ENCODE data around the gene CPLX3. TPM values are rescaled to one million over a fixed set of nuclear protein-coding genes. Genes with fewer than 3 reads are reported as not detected.
"Not testable (repeated sequence)": the region's sequence is repeated elsewhere in the genome, so short reads cannot be mapped to it uniquely, and the experiment has no call there.

The CPLX3 gene
- total RNA-seq, 2 experiments from 2014 or later: 0.11 TPM; not detected in 1

GRCh38 chr15:74783072-74783807 lies 43.2 kb upstream of the CPLX3 start:
- Mint-ChIP-seq H3K4me3 (peak overlapping the region; percentile 98), H3K36me3 (ENCODE audit: low read depth) (peaks cover 59% of the 10 kb centered on the region), H3K4me1 (ENCODE audit: low read depth) (peaks cover 42% of the 10 kb centered on the region), H3K27me3 (no peaks in the 10 kb centered on the region), H3K9me3 (no peaks in the 10 kb centered on the region), H3K27ac (peak overlapping the region; percentile 98)
- intact Hi-C loops (cut with micrococcal nuclease): loop anchor here (5.0 kb wide), 2 partner anchors 59 to 236 kb away; partner anchors contain the start of gene ULK3
- no peak for TF ChIP-seq CTCF (IDR thresholded peaks at IDR 0.05)
- CTCF ChIA-PET: interaction anchor here (1.0 to 30.3 kb wide), 11 partner anchors 5 to 185 kb away, joined by 3 to 1327 read pairs (median 6); partner anchors contain the start of gene CSK
- DNase-seq: peak; percentile 61
- POLR2A ChIA-PET: interaction anchor here (0.9 to 21.2 kb wide), 7 partner anchors 5 to 242 kb away, joined by 3 to 410 read pairs (median 9); partner anchors contain the start of gene CSK
- no peak for ATAC-seq

DNA sequence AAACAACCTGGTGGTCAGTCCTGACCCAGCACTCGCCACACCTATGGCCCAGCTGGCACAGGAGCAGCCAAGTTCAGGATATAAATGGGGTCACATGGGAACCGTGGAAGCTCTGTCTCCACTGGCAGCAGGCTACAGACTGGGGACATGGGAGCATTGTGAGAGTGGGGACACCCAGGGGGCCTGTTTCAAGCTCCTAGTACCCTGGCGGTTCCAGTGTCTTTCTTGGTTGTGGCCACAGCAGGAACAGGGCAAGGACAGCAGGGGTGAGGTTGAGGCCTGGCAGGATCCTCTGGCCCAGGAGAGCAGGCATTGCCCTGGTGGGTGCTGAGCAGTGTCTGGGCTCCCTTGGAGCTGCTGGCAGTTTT lies 42.6 kb upstream of the CPLX3 start:
- CTCF ChIA-PET: interaction anchor here (1.0 to 30.3 kb wide), 12 partner anchors 5 to 167 kb away, joined by 3 to 1327 read pairs (median 6); partner anchors contain the start of gene CSK
- TF ChIP-seq CTCF (IDR thresholded peaks at IDR 0.05): no peak
- Mint-ChIP-seq H3K9me3 (no peaks in the 10 kb centered on the region), H3K27ac (peak overlapping the region; percentile 98), H3K36me3 (ENCODE audit: low read depth) (peaks cover 60% of the 10 kb centered on the region), H3K4me1 (ENCODE audit: low read depth) (peaks cover 41% of the 10 kb centered on the region), H3K4me3 (peak overlapping the region; percentile 98), H3K27me3 (no peaks in the 10 kb centered on the region)
- DNase-seq (no peak), ATAC-seq (no peak)
- intact Hi-C loops (cut with micrococcal nuclease): loop anchor here (5.0 kb wide), 2 partner anchors 59 to 236 kb away; partner anchors contain the start of gene ULK3
- POLR2A ChIA-PET: interaction anchor here (0.7 to 21.2 kb wide), 10 partner anchors 5 to 243 kb away, joined by 3 to 410 read pairs (median 4); partner anchors contain the start of genes ARID3B and CSK

- intact Hi-C loops (cut with micrococcal nuclease): loop anchor here (5.0 kb wide), 3 partner anchors 58 to 382 kb away; partner anchors contain the start of gene ULK3
- H3K4me1 Mint-ChIP-seq (ENCODE audit: low read depth): peaks cover 40% of the 10 kb centered on the region
- ATAC-seq (no peak), DNase-seq (peak; percentile 49)
- TF ChIP-seq CTCF (IDR thresholded peaks at IDR 0.05): no peak
- H3K9me3 Mint-ChIP-seq: no peaks in the 10 kb centered on the region
- H3K36me3 Mint-ChIP-seq (ENCODE audit: low read depth): peaks cover 65% of the 10 kb centered on the region
- peak overlapping the region; percentile 98 for H3K27ac Mint-ChIP-seq
- POLR2A ChIA-PET: interaction anchor here (0.7 to 21.2 kb wide), 10 partner anchors 6 to 244 kb away, joined by 3 to 410 read pairs (median 4); partner anchors contain the start of genes ARID3B and CSK
- no peaks in the 10 kb centered on the region for H3K27me3 Mint-ChIP-seq
- H3K4me3 Mint-ChIP-seq: peak overlapping the region; percentile 98
- CTCF ChIA-PET: interaction anchor here (0.6 to 30.3 kb wide), 13 partner anchors 4 to 167 kb away, joined by 3 to 1327 read pairs (median 5); partner anchors contain the start of genes CSK and ULK3
These were observed 41.8 kb upstream of the CPLX3 start for GRCh38 chr15:74784426-74785193.

DNA sequence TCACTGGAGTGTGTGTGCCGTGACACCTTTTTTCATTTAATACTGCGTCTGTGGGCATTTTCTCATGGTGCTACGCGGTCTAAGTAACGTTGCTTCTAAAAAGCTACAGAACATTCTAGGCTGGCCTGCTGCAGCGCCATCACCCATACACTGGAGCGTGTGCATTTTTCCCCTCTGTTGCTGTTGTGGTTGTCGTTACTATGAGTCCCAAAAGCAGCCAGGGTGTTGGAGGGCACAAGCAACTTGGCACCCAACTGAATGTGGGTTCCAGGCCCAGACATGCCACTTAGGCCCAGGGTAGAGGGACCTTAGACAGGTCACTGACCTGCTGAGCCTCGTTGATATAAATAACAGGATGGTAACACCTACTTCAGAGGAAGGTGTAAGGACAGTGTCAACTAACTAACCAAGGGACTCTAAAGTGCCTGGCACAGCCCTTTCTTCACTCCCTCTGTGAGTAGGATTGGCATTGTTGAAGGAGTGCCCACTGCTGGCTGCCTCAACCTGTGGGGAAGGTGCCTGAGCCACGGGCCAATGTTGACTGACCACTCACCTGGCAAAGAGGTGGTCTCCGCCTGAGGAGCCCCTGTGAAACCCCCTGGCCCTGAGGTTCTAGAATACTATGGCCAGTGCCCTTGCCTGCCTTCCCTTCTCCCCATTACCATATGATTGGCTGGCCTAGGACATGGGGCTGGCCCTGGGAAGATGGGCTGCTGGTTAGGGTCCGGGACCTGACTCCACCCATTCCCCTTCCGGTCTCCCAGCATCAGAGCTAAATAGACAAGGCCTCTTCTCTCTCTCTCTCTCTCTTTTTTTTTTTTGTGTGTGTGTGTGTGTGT lies 41.0 kb upstream of the CPLX3 start:
- intact Hi-C loops (cut with micrococcal nuclease): loop anchor here (5.0 kb wide), 1 partner anchor 383 kb away; no protein-coding TSS in a partner anchor
- peaks cover 38% of the 10 kb centered on the region for H3K4me1 Mint-ChIP-seq (ENCODE audit: low read depth)
- DNase-seq (peak; percentile 76), ATAC-seq (peak; percentile 6)
- ChIA-PET POLR2A (interaction anchor here (1.1 to 21.2 kb wide), 5 partner anchors 5 to 85 kb away, joined by 3 to 410 read pairs (median 9); partner anchors contain the start of gene CSK), CTCF (interaction anchor here (0.6 to 30.3 kb wide), 11 partner anchors 3 to 166 kb away, joined by 3 to 1327 read pairs (median 7); partner anchors contain the start of gene CSK)
- H3K4me3 Mint-ChIP-seq: peak overlapping the region; percentile 98
- no peaks in the 10 kb centered on the region for H3K27me3 Mint-ChIP-seq
- peak overlapping the region; percentile 98 for H3K27ac Mint-ChIP-seq
- peaks cover 68% of the 10 kb centered on the region for H3K36me3 Mint-ChIP-seq (ENCODE audit: low read depth)
- H3K9me3 Mint-ChIP-seq: no peaks in the 10 kb centered on the region
- no peak for TF ChIP-seq CTCF (IDR thresholded peaks at IDR 0.05)

DNA sequence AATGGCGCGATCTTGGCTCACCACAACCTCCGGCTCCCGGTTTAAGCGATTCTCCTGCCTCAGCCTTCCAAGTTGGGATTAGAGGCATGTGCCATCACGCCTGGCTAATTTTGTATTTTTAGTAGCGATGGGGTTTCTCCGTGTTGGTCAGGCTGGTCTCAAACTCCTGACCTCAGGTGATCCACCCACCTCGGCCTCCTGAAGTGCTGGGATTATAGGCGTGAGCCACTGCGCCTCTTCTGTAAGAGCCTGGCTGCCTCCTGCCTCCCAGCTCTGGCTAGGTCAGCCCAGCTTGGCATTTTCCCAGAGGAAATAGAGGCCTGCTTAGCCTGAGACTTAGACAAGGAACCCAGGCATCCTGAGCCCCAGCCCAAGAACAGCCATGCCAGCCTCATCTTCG lies 40.3 kb upstream of the CPLX3 start:
- Mint-ChIP-seq H3K36me3 (ENCODE audit: low read depth) (peaks cover 67% of the 10 kb centered on the region), H3K4me1 (ENCODE audit: low read depth) (peaks cover 39% of the 10 kb centered on the region), H3K4me3 (peak overlapping the region; percentile 98), H3K27ac (peak overlapping the region; percentile 98)
- DNase-seq, ATAC-seq, H3K9me3 Mint-ChIP-seq, H3K27me3 Mint-ChIP-seq: not testable (repeated sequence)
- ChIA-PET POLR2A (interaction anchor here (3.2 to 21.2 kb wide), 3 partner anchors 5 to 14 kb away, joined by 20 to 410 read pairs (median 410); partner anchors contain the start of gene CSK), CTCF (interaction anchor here (0.8 to 30.3 kb wide), 5 partner anchors 2 to 166 kb away, joined by 3 to 1327 read pairs (median 13); partner anchors contain the start of gene CSK)
- intact Hi-C loops (cut with micrococcal nuclease): loop anchor here (5.0 kb wide), 1 partner anchor 384 kb away; no protein-coding TSS in a partner anchor
